Activated CD4-positive, alpha-beta T cell treated with anti-CD3 and anti-CD28 coated beads for 24 hours (primary cell): ENCODE measurements around the gene ALDH3A1.

Experiments
- DNase-seq, 2 donors: peaks; one replicate each; pipeline ENCODE4 v3.0.0-alpha.2; 2020; ENCODE audit warnings: low read depth in 2 of 2

ALDH3A1 gene

GRCh38 chr17:19759568-19760549 lies 11.8 kb upstream of the ALDH3A1 start:
- no peak for DNase-seq

- no peak for DNase-seq
Measured at GRCh38 chr17:19757536-19758180, 9.6 kb upstream of the ALDH3A1 start.

GRCh38 chr17:19756546-19756945 lies 8.4 kb upstream of the ALDH3A1 start:
- DNase-seq, result no peak

- no peak for DNase-seq
Measured at GRCh38 chr17:19755821-19756510, 7.9 kb upstream of the ALDH3A1 start.

- no peak for DNase-seq
Measured at GRCh38 chr17:19755392-19755791, 7.3 kb upstream of the ALDH3A1 start.

- no peak for DNase-seq
Measured at GRCh38 chr17:19753661-19754463, 5.8 kb upstream of the ALDH3A1 start.

- no peak for DNase-seq
Measured at GRCh38 chr17:19753051-19753509, 5.0 kb upstream of the ALDH3A1 start.

GRCh38 chr17:19752216-19753050 lies 4.3 kb upstream of the ALDH3A1 start:
- no peak for DNase-seq

- no peak for DNase-seq
Measured at GRCh38 chr17:19750835-19751234, 2.7 kb upstream of the ALDH3A1 start.

GRCh38 chr17:19750020-19750572 lies 2.0 kb upstream of the ALDH3A1 start:
- no peak for DNase-seq

GRCh38 chr17:19748807-19749193 lies 702 bp upstream of the ALDH3A1 start:
- DNase-seq, result no peak

GRCh38 chr17:19747159-19747719 lies 859 bp downstream of the ALDH3A1 start:
- DNase-seq, result no peak

- no peak for DNase-seq
Measured at GRCh38 chr17:19746517-19746916, 1.6 kb downstream of the ALDH3A1 start.

GRCh38 chr17:19744922-19745757 lies 3.0 kb downstream of the ALDH3A1 start:
- peak; percentile 79 to 88 for DNase-seq

GRCh38 chr17:19744492-19744891 lies 3.6 kb downstream of the ALDH3A1 start:
- DNase-seq, result no peak

GRCh38 chr17:19743101-19744100 lies 4.7 kb downstream of the ALDH3A1 start:
- no peak for DNase-seq

GRCh38 chr17:19742495-19742894 lies 5.6 kb downstream of the ALDH3A1 start:
- DNase-seq, result no peak
